H1 (cell line): ENCODE data around the gene MAP10. TPM values are rescaled to one million over a fixed set of nuclear protein-coding genes. Genes with fewer than 3 reads are reported as not detected.

Experiments used
- CHD1 ChIP-seq: IDR thresholded peaks from 2 replicates; pipeline ENCODE4 v1.6.1; 2012; ENCODE audit warnings: low read depth, low read length, improper control_type of control experiment
- JUND ChIP-seq: IDR thresholded peaks from 2 replicates; pipeline ENCODE4 v1.6.1; 2011; ENCODE audit warnings: mild to moderate bottlenecking, improper control_type of control experiment, low read length
- MAX ChIP-seq: IDR thresholded peaks from 2 replicates; pipeline ENCODE4 v1.6.1; 2012; ENCODE audit warnings: inconsistent platforms
- polyA plus RNA-seq, 7 experiments: library from polyadenylated mRNA; depleted of rRNA in 3 of 7; stranded (reverse) in 5 of 7; unstranded in 2 of 7; fragments of >200 nt in 5 of 7; fragments of 200-250 nt in 2 of 7; gene quantifications; 1 replicate in 5 of 7; 2 replicates in 1 of 7; 4 replicates in 1 of 7; pipeline versions ENCODE4 v1.2.1 to v1.2.3, GENCODE V29; 2011 to 2013; ENCODE audit warnings: missing spikeins in 2 of 7, mixed read lengths in 2 of 7
- total RNA-seq: library from RNA; stranded (reverse); fragmentation: NEBNext Ultra II Directional; extraction: Animal tissue kit (Norgen Biotek cat#: 25700); gene quantifications from 2 replicates; pipeline ENCODE4 v1.2.1, GENCODE V29; 2021

Gene MAP10
- total and polyA plus RNA-seq, 2 of the 8 experiments (the other 6 are each of a cell fraction or from before 2014, with no cell fraction given), result 1.5 to 3.5 TPM

- TF ChIP-seq CHD1 (no peak), JUND (no peak), MAX (no peak)
Measured at GRCh38 chr1:232798920-232799319, 6.3 kb upstream of the MAP10 start (continued).
